ENCODE data around the gene RRM2. TPM values are rescaled to one million over a fixed set of nuclear protein-coding genes. Genes with fewer than 3 reads are reported as not detected.

The RRM2 gene
- total RNA-seq, 8 experiments from 2014 or later = 1.6 to 90.5 (median 4.6) TPM

- H3K4me3 ChIP-seq = no peak overlapping the region
- H3K27ac ChIP-seq = peak overlapping the region in 1 of 2 donors; percentile 12
- WGBS, 10 experiments = 76 to 96% (median 90%) methylated on average over 2 to 4 of the region's 8 CpGs; no CpG with 5 or more reads in 7 of the 10 experiments
- in situ Hi-C loops (cut with MboI; ENCODE audit: low pct_unique_long_range_greater_than_20kb in 2 of 9, low sequenced_read_pairs in 9 of 9, unreplicated experiment in 9 of 9) = no loop called here
- ATAC-seq (replicated peaks in 6 of 8) = no peak
- peaks cover 35 to 39% of the 10 kb centered on the region in 2 donors for H3K4me1 ChIP-seq (replicated peaks in 1 of 2)
These were observed 42.1 kb downstream of the RRM2 start for GRCh38 chr2:10164601-10165000.

- in situ Hi-C loops (cut with MboI; ENCODE audit: low pct_unique_long_range_greater_than_20kb in 2 of 9, low sequenced_read_pairs in 9 of 9, unreplicated experiment in 9 of 9) = no loop called here
- 80 to 100% (median 98%) methylated on average over 1 to 10 of the region's 11 CpGs; no CpG with 5 or more reads in 3 of the 10 experiments for WGBS, 10 experiments
- Histone ChIP-seq H3K27ac (no peak overlapping the region), H3K4me3 (no peak overlapping the region), H3K4me1 (replicated peaks in 1 of 2) (peaks cover 35 to 41% of the 10 kb centered on the region in 2 donors)
- ATAC-seq (replicated peaks in 6 of 8) = no peak
These were observed 42.7 kb downstream of the RRM2 start for GRCh38 chr2:10165282-10165681.

DNA sequence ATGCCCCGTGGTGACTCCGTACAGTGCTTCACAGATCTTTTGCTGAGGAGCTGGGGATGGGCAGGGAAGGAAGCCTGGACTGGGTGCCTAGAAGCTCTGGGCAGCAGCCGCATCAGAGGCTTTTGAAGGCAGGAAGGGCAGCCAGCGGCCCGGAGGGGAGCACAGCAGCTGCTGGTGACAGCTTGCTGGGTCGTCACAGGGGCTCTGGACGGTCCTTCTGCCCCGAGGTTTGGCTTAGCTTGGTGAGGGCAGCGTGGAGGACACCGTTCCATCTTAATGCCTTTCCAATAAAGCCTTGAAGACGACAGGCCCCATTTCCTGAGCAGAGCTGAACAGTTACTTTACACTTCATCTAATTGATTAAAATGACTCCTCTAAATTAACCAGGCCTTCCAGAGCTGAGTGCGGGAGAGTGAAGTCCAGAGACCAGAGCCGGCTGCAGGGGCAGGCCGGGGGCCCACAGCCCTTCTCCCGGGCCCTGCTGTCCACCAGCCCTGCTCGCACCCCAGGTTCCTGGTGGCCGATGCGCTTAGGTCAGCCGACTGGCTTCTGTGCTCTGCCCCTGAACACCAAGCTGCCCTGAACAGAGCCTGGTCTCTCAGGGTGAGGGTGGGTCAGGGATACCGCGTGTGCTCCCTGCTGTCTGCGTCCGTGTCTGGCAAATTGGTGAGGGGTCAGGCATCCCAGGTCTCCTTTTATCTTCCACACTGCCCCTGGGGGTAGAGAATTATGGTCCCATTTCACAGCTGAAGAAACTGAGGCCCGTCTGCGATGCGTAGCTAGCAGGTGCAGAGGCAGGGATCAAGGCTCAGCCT is 43.5 kb downstream of the RRM2 start:
- ATAC-seq (replicated peaks in 6 of 8) = no peak
- in situ Hi-C loops (cut with MboI; ENCODE audit: low pct_unique_long_range_greater_than_20kb in 2 of 9, low sequenced_read_pairs in 9 of 9, unreplicated experiment in 9 of 9) = no loop called here
- no peak overlapping the region for H3K4me3 ChIP-seq
- H3K4me1 ChIP-seq (replicated peaks in 1 of 2) = peaks cover 36 to 48% of the 10 kb centered on the region in 2 donors
- no peak overlapping the region for H3K27ac ChIP-seq
- 87 to 100% (median 95%) methylated on average over 1 to 10 of the region's 26 CpGs; no CpG with 5 or more reads in 4 of the 10 experiments for WGBS, 10 experiments

GRCh38 chr2:10166676-10167292 is 44.2 kb downstream of the RRM2 start:
- WGBS, 10 experiments = 85 to 100% (median 91%) methylated on average over 1 to 7 of the region's 18 CpGs; no CpG with 5 or more reads in 3 of the 10 experiments
- no peak for ATAC-seq (replicated peaks in 6 of 8)
- no peak overlapping the region for H3K27ac ChIP-seq

GRCh38 chr2:10167316-10167715 is 44.8 kb downstream of the RRM2 start:
- H3K4me3 ChIP-seq = no peak overlapping the region
- no peak overlapping the region for H3K27ac ChIP-seq
- no peak for ATAC-seq (replicated peaks in 6 of 8)
- H3K4me1 ChIP-seq (replicated peaks in 1 of 2) = peaks cover 49 to 60% of the 10 kb centered on the region in 2 donors
- in situ Hi-C loops (cut with MboI; ENCODE audit: low pct_unique_long_range_greater_than_20kb in 2 of 9, low sequenced_read_pairs in 9 of 9, unreplicated experiment in 9 of 9) = no loop called here
- 80 to 100% (median 87%) methylated on average over 1 to 5 of the region's 11 CpGs; no CpG with 5 or more reads in 3 of the 10 experiments for WGBS, 10 experiments

More at GRCh38 chr2:10166676-10167292, 44.2 kb downstream of the RRM2 start:
- in situ Hi-C loops (cut with MboI; ENCODE audit: low pct_unique_long_range_greater_than_20kb in 2 of 9, low sequenced_read_pairs in 9 of 9, unreplicated experiment in 9 of 9) = no loop called here
- Histone ChIP-seq H3K4me3 (no peak overlapping the region), H3K4me1 (replicated peaks in 1 of 2) (peaks cover 43 to 56% of the 10 kb centered on the region in 2 donors)

GRCh38 chr2:10168221-10168620 is 45.7 kb downstream of the RRM2 start:
- WGBS, 10 experiments = 90 to 100% (median 92%) methylated on average over 1 to 3 of the region's 5 CpGs; no CpG with 5 or more reads in 6 of the 10 experiments
- Histone ChIP-seq H3K4me1 (replicated peaks in 1 of 2) (peaks cover 49 to 63% of the 10 kb centered on the region in 2 donors), H3K27ac (no peak overlapping the region), H3K4me3 (no peak overlapping the region)
- no peak for ATAC-seq (replicated peaks in 6 of 8)
- in situ Hi-C loops (cut with MboI; ENCODE audit: low pct_unique_long_range_greater_than_20kb in 2 of 9, low sequenced_read_pairs in 9 of 9, unreplicated experiment in 9 of 9) = no loop called here

DNA sequence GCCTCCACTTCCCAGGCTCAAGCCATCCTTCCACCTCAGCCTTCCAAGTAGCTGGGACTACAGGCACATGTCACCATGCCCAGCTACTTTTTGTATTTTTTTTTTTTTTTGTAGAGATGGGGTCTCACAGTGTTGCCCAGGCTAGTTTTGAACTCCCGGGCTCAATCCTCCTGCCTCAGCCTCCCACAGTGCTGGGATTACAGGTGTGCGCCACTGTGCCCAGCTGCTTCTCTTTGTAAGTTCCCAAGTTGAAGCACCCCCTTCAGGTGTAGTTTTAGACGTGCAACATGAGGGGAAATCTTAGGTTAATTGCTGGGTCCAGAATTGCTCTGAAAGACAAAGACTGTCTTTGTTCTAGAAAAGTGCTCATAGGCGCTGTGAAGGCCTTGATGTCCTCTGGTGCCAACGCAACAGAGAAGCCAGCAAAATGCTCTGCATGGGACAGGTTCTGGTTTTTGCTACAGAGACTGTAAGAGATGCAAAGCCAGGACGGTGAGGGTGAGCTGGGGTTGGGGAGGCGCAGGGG is 46.6 kb downstream of the RRM2 start:
- Histone ChIP-seq H3K4me1 (replicated peaks in 1 of 2) (peaks cover 51 to 59% of the 10 kb centered on the region in 2 donors), H3K4me3 (no peak overlapping the region), H3K27ac (no peak overlapping the region)
- in situ Hi-C loops (cut with MboI; ENCODE audit: low pct_unique_long_range_greater_than_20kb in 2 of 9, low sequenced_read_pairs in 9 of 9, unreplicated experiment in 9 of 9) = no loop called here
- WGBS, 10 experiments = 71 to 100% (median 100%) methylated on average over 1 to 3 of the region's 7 CpGs; no CpG with 5 or more reads in 2 of the 10 experiments
- no peak for ATAC-seq (replicated peaks in 6 of 8)

GRCh38 chr2:10169581-10169980 is 47.0 kb downstream of the RRM2 start:
- 67 to 100% (median 73%) methylated on average over 1 to 8 of the region's 11 CpGs; no CpG with 5 or more reads in 5 of the 10 experiments for WGBS, 10 experiments
- Histone ChIP-seq H3K27ac (peak overlapping the region in 1 of 2 donors; percentile 70), H3K4me1 (replicated peaks in 1 of 2) (peaks cover 47 to 55% of the 10 kb centered on the region in 2 donors), H3K4me3 (no peak overlapping the region)
- in situ Hi-C loops (cut with MboI; ENCODE audit: low pct_unique_long_range_greater_than_20kb in 2 of 9, low sequenced_read_pairs in 9 of 9, unreplicated experiment in 9 of 9) = no loop called here
- ATAC-seq (replicated peaks in 6 of 8) = no peak

GRCh38 chr2:10170256-10170655 is 47.7 kb downstream of the RRM2 start:
- WGBS, 10 experiments = 11 to 80% (median 28%) methylated on average over 2 to 5 of the region's 9 CpGs; no CpG with 5 or more reads in 5 of the 10 experiments
- Histone ChIP-seq H3K27ac (peak overlapping the region; percentile 70), H3K4me3 (no peak overlapping the region), H3K4me1 (replicated peaks in 1 of 2) (peaks cover 46 to 51% of the 10 kb centered on the region in 2 donors)
- in situ Hi-C loops (cut with MboI; ENCODE audit: low pct_unique_long_range_greater_than_20kb in 2 of 9, low sequenced_read_pairs in 9 of 9, unreplicated experiment in 9 of 9) = no loop called here
- ATAC-seq (replicated peaks in 6 of 8) = peak in 5 of 8 experiments; percentile 37 to 55 (median 41)

DNA sequence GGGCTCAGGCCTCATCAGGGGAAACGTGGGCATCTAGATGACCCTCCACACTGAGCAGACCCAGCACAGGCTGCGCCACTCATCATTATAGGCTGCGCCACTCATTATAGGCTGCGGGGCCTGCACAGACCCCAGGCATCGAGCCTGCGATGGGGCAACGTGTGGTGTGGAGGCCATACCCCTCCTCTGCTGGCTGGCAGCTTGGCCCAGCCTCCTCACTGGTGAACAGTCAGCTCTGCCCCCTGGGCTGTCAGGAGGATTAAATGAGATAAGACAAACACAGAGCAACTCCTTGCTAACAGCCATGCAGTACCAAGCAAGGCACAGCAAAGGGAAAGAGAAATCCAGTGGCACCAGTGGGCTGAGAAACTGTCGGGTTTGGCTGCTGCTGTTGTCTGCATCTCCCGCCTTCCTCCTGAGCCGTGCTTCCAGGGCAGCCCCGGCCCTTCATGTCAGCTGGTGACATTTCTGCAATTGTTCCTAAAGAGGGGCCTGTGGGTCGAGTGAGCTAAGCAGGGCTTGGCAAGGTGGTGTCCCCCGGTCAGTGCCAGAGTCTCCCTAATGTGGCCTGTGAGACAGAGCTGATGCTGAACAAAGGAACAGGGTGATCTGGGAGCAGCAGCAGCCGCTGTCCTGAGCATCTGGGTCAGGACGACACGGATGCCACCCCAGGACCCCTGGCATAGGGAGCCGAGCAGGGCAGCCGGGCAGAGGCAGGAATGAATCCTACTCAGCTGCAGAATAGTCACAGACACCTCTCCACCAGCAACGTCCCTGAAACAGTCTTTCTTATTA is 48.7 kb downstream of the RRM2 start:
- WGBS, 10 experiments = 76 to 100% (median 84%) methylated on average over 1 to 11 of the region's 19 CpGs; no CpG with 5 or more reads in 4 of the 10 experiments
- in situ Hi-C loops (cut with MboI; ENCODE audit: low pct_unique_long_range_greater_than_20kb in 2 of 9, low sequenced_read_pairs in 9 of 9, unreplicated experiment in 9 of 9) = no loop called here
- ATAC-seq (replicated peaks in 6 of 8) = no peak
- no peak overlapping the region for H3K4me3 ChIP-seq
- peak overlapping the region; percentile 70 for H3K27ac ChIP-seq
- peaks cover 46 to 51% of the 10 kb centered on the region in 2 donors for H3K4me1 ChIP-seq (replicated peaks in 1 of 2)

- ATAC-seq (replicated peaks in 6 of 8) = peak in 5 of 8 experiments; percentile 88 to 92 (median 90)
- WGBS, 10 experiments = 0 to 100% (median 31%) methylated on average over 1 to 9 of the region's 23 CpGs; no CpG with 5 or more reads in 3 of the 10 experiments
- in situ Hi-C loops (cut with MboI; ENCODE audit: low pct_unique_long_range_greater_than_20kb in 2 of 9, low sequenced_read_pairs in 9 of 9, unreplicated experiment in 9 of 9) = no loop called here
- Histone ChIP-seq H3K27ac (peak overlapping the region; percentile 70), H3K4me3 (no peak overlapping the region), H3K4me1 (replicated peaks in 1 of 2) (peaks cover 46 to 51% of the 10 kb centered on the region in 2 donors)
These were observed 49.7 kb downstream of the RRM2 start for GRCh38 chr2:10172033-10172871.
